WERI-Rb-1 (cell line): Measurements from ENCODE around the gene CDC42EP4.
"Not testable (repeated sequence)": the region's sequence is repeated elsewhere in the genome, so short reads cannot be mapped to it uniquely, and the experiment has no call there.

Experiments
- DNase-seq: peaks from one replicate; pipeline ENCODE4 v3.0.0-alpha.2; 2020
- H3K27ac ChIP-seq: fragments of 250-450 bp; sonication (Bioruptor Pico); 2 replicates; pipeline ENCODE4 v1.5.1; 2020; ENCODE audit warnings: mild to moderate bottlenecking, moderate library complexity
- H3K27me3 ChIP-seq: fragments of 250-450 bp; sonication (Bioruptor Pico); 2 replicates; pipeline ENCODE4 v1.5.1; 2021; ENCODE audit warnings: mild to moderate bottlenecking, low read depth, moderate library complexity; ENCODE audit not compliant: insufficient read depth, severe bottlenecking
- H3K36me3 ChIP-seq: fragments of 250-450 bp; sonication (Bioruptor Pico); 2 replicates; pipeline ENCODE4 v1.5.1; 2020; ENCODE audit warnings: mild to moderate bottlenecking, moderate library complexity
- H3K4me3 ChIP-seq: 2 replicates; pipeline ENCODE4 v1.5.1; 2011; ENCODE audit warnings: low read depth, mild to moderate bottlenecking, control low read depth, low read length
- H3K9me3 ChIP-seq: fragments of 250-450 bp; sonication (Bioruptor Pico); 2 replicates; pipeline ENCODE4 v1.5.1; 2021; ENCODE audit warnings: mild to moderate bottlenecking, moderate library complexity; ENCODE audit not compliant: severe bottlenecking
- CTCF ChIP-seq: IDR thresholded peaks from 2 replicates; pipeline ENCODE4 v1.5.1; 2011; ENCODE audit warnings: low read depth, mild to moderate bottlenecking, control low read depth, inconsistent platforms, low read length

CDC42EP4 gene

GRCh38 chr17:73337330-73337710 lies 25.5 kb upstream of the CDC42EP4 start:
- H3K36me3 ChIP-seq: peaks cover 3% of the 10 kb centered on the region; the same call in 1 of the 2 replicates
- H3K27ac ChIP-seq: peak overlapping the region; percentile 38
- DNase-seq: no peak
- H3K9me3 ChIP-seq: no peaks in the 10 kb centered on the region
- no peak overlapping the region for H3K4me3 ChIP-seq
- no peaks in the 10 kb centered on the region for H3K27me3 ChIP-seq
- no peak for TF ChIP-seq CTCF

GRCh38 chr17:73336408-73337329 lies 24.9 kb upstream of the CDC42EP4 start:
- no peaks in the 10 kb centered on the region for H3K27me3 ChIP-seq
- TF ChIP-seq CTCF: no peak
- peak overlapping the region; percentile 38 for H3K27ac ChIP-seq
- H3K4me3 ChIP-seq: no peak overlapping the region
- H3K9me3 ChIP-seq: no peaks in the 10 kb centered on the region
- H3K36me3 ChIP-seq: peaks cover 3% of the 10 kb centered on the region; the same call in 1 of the 2 replicates
- peak; percentile 69 for DNase-seq

- no peak overlapping the region for H3K27ac ChIP-seq
- no peak for TF ChIP-seq CTCF
- DNase-seq: peak; percentile 6
Measured at GRCh38 chr17:73335591-73336407, 24.0 kb upstream of the CDC42EP4 start.

GRCh38 chr17:73334771-73335513 lies 23.1 kb upstream of the CDC42EP4 start:
- H3K36me3 ChIP-seq: peaks cover 3% of the 10 kb centered on the region; the same call in 1 of the 2 replicates
- no peaks in the 10 kb centered on the region for H3K27me3 ChIP-seq
- no peaks in the 10 kb centered on the region for H3K9me3 ChIP-seq
- H3K27ac ChIP-seq: no peak overlapping the region
- DNase-seq: peak; percentile 7
- TF ChIP-seq CTCF: no peak
- H3K4me3 ChIP-seq: no peak overlapping the region

More at GRCh38 chr17:73335591-73336407, 24.0 kb upstream of the CDC42EP4 start:
- Histone ChIP-seq H3K36me3 (peaks cover 3% of the 10 kb centered on the region; the same call in 1 of the 2 replicates), H3K27me3 (no peaks in the 10 kb centered on the region), H3K4me3 (no peak overlapping the region), H3K9me3 (no peaks in the 10 kb centered on the region)

GRCh38 chr17:73333445-73333844 lies 21.6 kb upstream of the CDC42EP4 start:
- not testable (repeated sequence) for DNase-seq, H3K36me3 ChIP-seq, H3K27me3 ChIP-seq

More at GRCh38 chr17:73333445-73333844, 21.6 kb upstream of the CDC42EP4 start:
- H3K27ac ChIP-seq, H3K4me3 ChIP-seq, H3K9me3 ChIP-seq: not testable (repeated sequence)
